Anterior cingulate cortex (tissue), 58 donors: ENCODE measurements around the gene OTUD1.
"Not testable (repeated sequence)": the region's sequence is repeated elsewhere in the genome, so short reads cannot be mapped to it uniquely, and the experiment has no call there.

Experiments
- DNase-seq, 58 donors: peaks; one replicate each; lab custom pipeline; 2025; lab: John Stamatoyannopoulos, UW

OTUD1 gene

GRCh38 chr10:23438547-23439451, at the start of gene OTUD1:
Gene OTUD1, plus strand, starts transcription at chr10:23439075. Its CDS starts 383 bp downstream, at chr10:23439458.
- peak; percentile 39 to 100 (median 94) for DNase-seq

GRCh38 chr10:23390408-23390807, 48.5 kb upstream of the OTUD1 start:
- not testable (repeated sequence) for DNase-seq

GRCh38 chr10:23390809-23391208, 48.1 kb upstream of the OTUD1 start:
- no peak for DNase-seq

- DNase-seq: no peak
Observed at GRCh38 chr10:23391821-23392220, 47.1 kb upstream of the OTUD1 start.

GRCh38 chr10:23395017-23395416, 43.9 kb upstream of the OTUD1 start:
- DNase-seq: no peak

GRCh38 chr10:23396695-23397094, 42.2 kb upstream of the OTUD1 start:
- DNase-seq: no peak

GRCh38 chr10:23399701-23400144, 39.2 kb upstream of the OTUD1 start:
- DNase-seq: no peak

- DNase-seq: no peak
Observed at GRCh38 chr10:23402856-23403255, 36.0 kb upstream of the OTUD1 start.

- DNase-seq: no peak
Observed at GRCh38 chr10:23403278-23403677, 35.6 kb upstream of the OTUD1 start.

GRCh38 chr10:23403719-23404118, 35.2 kb upstream of the OTUD1 start:
- no peak for DNase-seq

- DNase-seq: no peak
Observed at GRCh38 chr10:23404461-23404980, 34.4 kb upstream of the OTUD1 start.

GRCh38 chr10:23405540-23405939, 33.3 kb upstream of the OTUD1 start:
- no peak for DNase-seq

- no peak for DNase-seq
Observed at GRCh38 chr10:23406409-23406808, 32.5 kb upstream of the OTUD1 start.

GRCh38 chr10:23408330-23408976, 30.4 kb upstream of the OTUD1 start:
- no peak for DNase-seq

- DNase-seq: peak in 2 of 58 donors; percentile 21 to 24
Observed at GRCh38 chr10:23412223-23412622, 26.7 kb upstream of the OTUD1 start.

GRCh38 chr10:23413629-23414089, 25.2 kb upstream of the OTUD1 start:
- no peak for DNase-seq

GRCh38 chr10:23414658-23415057, 24.2 kb upstream of the OTUD1 start:
- no peak for DNase-seq

- no peak for DNase-seq
Observed at GRCh38 chr10:23417254-23417653, 21.6 kb upstream of the OTUD1 start.

GRCh38 chr10:23418051-23418681, 20.7 kb upstream of the OTUD1 start:
- DNase-seq: no peak

- DNase-seq: no peak
Observed at GRCh38 chr10:23419201-23419600, 19.7 kb upstream of the OTUD1 start.
